ENCODE results near the gene TSHR.

- no peak for TF ChIP-seq POLR2A (IDR thresholded peaks at IDR 0.05; ENCODE audit: low read depth, low read length)
- TF ChIP-seq, protein P1, sequence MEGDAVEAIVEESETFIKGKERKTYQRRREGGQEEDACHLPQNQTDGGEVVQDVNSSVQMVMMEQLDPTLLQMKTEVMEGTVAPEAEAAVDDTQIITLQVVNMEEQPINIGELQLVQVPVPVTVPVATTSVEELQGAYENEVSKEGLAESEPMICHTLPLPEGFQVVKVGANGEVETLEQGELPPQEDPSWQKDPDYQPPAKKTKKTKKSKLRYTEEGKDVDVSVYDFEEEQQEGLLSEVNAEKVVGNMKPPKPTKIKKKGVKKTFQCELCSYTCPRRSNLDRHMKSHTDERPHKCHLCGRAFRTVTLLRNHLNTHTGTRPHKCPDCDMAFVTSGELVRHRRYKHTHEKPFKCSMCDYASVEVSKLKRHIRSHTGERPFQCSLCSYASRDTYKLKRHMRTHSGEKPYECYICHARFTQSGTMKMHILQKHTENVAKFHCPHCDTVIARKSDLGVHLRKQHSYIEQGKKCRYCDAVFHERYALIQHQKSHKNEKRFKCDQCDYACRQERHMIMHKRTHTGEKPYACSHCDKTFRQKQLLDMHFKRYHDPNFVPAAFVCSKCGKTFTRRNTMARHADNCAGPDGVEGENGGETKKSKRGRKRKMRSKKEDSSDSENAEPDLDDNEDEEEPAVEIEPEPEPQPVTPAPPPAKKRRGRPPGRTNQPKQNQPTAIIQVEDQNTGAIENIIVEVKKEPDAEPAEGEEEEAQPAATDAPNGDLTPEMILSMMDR (conservative IDR thresholded peaks at IDR 0.05; ENCODE audit: low read depth, low read length) = no peak
- TF ChIP-seq SMC3 (IDR thresholded peaks at IDR 0.05; ENCODE audit: low read depth, low read length) = no peak
- no peak for TF ChIP-seq USF2 (IDR thresholded peaks at IDR 0.05; ENCODE audit: low read depth, low read length)
- no peak for TF ChIP-seq BHLHE40 (IDR thresholded peaks at IDR 0.05; ENCODE audit: low read depth, low read length)
- no peak for TF ChIP-seq MXI1 (IDR thresholded peaks at IDR 0.05; ENCODE audit: borderline replicate concordance, low read depth, low read length)
Measured at GRCh38 chr14:81144824-81145603, 189.6 kb downstream of the TSHR start.
